HUES6 (cell line): Measurements from ENCODE around the gene FBXL13.
"Not testable (repeated sequence)": the region's sequence is repeated elsewhere in the genome, so short reads cannot be mapped to it uniquely, and the experiment has no call there.

Experiments used
- H3K27ac ChIP-seq: 2 replicates; pipeline ENCODE4 v1.7.0; 2013; ENCODE audit warnings: low read depth, mild to moderate bottlenecking, low read length, inconsistent platforms
- H3K27me3 ChIP-seq: 2 replicates; pipeline ENCODE4 v1.6.1; 2013; ENCODE audit warnings: low read length; ENCODE audit not compliant: control insufficient read depth, insufficient read depth
- H3K36me3 ChIP-seq: 2 replicates; pipeline ENCODE4 v1.6.1; 2013; ENCODE audit warnings: low read length; ENCODE audit not compliant: control insufficient read depth, insufficient read depth
- H3K4me1 ChIP-seq: 2 replicates; pipeline ENCODE4 v1.6.1; 2013; ENCODE audit warnings: low read length; ENCODE audit not compliant: control insufficient read depth, insufficient read depth
- H3K4me3 ChIP-seq: 2 replicates; pipeline ENCODE4 v1.5.1; 2013; ENCODE audit warnings: low read depth, low read length
- H3K9ac ChIP-seq: one replicate; pipeline ENCODE4 v1.6.1; 2013; ENCODE audit warnings: mild to moderate bottlenecking, low read length
- H3K9me3 ChIP-seq: 2 replicates; pipeline ENCODE4 v1.6.1; 2013; ENCODE audit warnings: low read depth, low read length; ENCODE audit not compliant: control insufficient read depth, insufficient read depth

Gene FBXL13

DNA sequence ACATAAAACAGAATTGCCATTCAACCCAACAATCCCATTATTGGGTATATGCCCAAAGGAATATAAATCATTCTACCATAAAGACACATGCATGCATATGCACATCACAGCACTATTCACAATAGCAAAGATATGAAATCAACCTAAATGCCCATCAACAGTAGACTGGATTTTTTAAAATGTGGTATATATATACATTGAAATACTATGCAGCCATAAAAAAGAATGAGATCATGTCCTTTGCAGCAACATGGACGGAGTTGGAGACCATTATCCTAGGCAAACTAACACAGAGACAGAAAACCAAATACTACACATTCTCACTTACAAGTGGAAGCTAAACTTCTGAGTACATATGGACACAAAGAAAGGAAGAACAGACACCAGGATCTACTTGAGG lies 51.0 kb downstream of the FBXL13 start:
- not testable (repeated sequence) for H3K36me3 ChIP-seq, H3K9ac ChIP-seq, H3K27ac ChIP-seq, H3K4me3 ChIP-seq, H3K4me1 ChIP-seq, H3K9me3 ChIP-seq, H3K27me3 ChIP-seq

DNA sequence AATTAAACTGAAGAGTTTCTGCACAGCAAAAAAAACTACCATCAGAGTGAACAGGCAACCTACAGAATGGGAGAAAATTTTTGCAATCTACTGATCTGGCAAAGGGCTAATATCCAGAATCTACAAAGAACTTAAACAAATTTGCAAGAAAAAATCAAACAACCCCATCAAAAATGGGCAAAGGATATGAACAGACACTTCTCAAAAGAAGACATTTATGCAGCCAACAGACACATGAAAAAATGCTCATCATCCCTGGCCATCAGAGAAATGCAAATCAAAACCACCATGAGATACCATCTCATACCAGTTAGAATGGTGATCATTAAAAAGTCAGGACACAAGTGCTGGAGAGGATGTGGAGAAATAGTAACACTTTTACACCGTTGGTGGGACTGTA lies 53.1 kb downstream of the FBXL13 start:
- H3K27me3 ChIP-seq, H3K4me3 ChIP-seq, H3K9ac ChIP-seq, H3K36me3 ChIP-seq, H3K27ac ChIP-seq, H3K4me1 ChIP-seq: not testable (repeated sequence)
- H3K9me3 ChIP-seq, result peaks cover 11% of the 10 kb centered on the region; the same call in 1 of the 2 replicates

DNA sequence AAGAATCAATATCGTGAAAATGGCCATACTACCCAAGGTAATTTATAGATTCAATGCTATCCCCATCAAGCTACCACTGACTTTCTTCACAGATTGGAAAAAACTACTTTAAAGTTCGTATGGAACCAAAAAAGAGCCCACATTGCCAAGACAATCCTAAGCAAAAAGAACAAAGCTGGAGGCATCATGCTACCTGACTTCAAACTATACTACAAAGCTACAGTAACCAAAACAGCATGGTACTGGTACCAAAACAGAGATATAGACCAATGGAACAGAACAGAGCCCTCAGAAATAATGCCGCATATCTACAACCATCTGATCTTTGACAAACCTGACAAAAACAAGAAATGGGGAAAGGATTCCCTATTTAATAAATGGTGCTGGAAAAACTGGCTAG lies 53.7 kb downstream of the FBXL13 start:
- not testable (repeated sequence) for H3K4me1 ChIP-seq, H3K36me3 ChIP-seq, H3K9ac ChIP-seq, H3K4me3 ChIP-seq, H3K27me3 ChIP-seq, H3K27ac ChIP-seq
- peaks cover 16% of the 10 kb centered on the region for H3K9me3 ChIP-seq

DNA sequence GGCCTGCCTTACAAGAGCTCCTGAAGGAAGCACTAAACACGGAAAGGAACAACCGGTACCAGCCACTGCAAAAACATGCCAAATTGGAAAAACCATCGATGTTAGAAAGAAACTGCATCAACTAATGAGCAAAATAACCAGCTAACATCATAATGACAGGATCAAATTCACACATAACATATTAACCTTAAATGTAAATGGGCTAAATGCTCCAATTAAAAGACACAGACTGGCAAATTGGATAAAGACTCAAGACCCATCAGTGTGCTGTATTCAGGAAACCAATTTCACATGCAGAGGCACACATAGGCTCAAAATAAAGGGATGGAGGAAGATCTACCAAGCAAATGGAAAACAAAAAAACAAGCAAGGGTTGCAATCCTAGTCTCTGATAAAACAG lies 56.3 kb downstream of the FBXL13 start:
- H3K36me3 ChIP-seq, H3K27me3 ChIP-seq, H3K4me1 ChIP-seq, H3K27ac ChIP-seq, H3K4me3 ChIP-seq, H3K9ac ChIP-seq: not testable (repeated sequence)
- peaks cover 27% of the 10 kb centered on the region for H3K9me3 ChIP-seq

DNA sequence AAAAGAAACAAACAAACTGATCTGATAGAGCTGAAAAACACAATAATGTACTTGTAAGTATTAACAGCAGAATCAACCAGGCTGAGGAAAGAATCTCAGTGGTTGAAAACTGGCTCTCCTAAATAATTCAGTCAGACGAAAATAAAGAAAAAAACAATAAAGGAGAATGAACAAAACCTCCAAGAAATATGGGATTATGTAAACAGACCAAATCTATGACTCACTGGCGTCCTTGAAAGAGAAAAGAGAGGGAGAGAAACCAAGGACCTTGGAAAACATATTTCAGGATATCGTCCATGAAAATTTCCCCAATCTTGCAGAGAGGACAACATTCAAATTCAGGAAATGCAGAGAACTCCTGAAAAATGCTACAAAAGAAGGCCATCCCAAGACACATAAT lies 62.9 kb downstream of the FBXL13 start:
- no peaks in the 10 kb centered on the region for H3K4me1 ChIP-seq
- H3K9me3 ChIP-seq, result peaks cover 17% of the 10 kb centered on the region
- H3K27me3 ChIP-seq, result no peaks in the 10 kb centered on the region
- no peak overlapping the region for H3K9ac ChIP-seq
- H3K36me3 ChIP-seq, result no peaks in the 10 kb centered on the region
- H3K27ac ChIP-seq, result no peak overlapping the region
- H3K4me3 ChIP-seq, result no peak overlapping the region

DNA sequence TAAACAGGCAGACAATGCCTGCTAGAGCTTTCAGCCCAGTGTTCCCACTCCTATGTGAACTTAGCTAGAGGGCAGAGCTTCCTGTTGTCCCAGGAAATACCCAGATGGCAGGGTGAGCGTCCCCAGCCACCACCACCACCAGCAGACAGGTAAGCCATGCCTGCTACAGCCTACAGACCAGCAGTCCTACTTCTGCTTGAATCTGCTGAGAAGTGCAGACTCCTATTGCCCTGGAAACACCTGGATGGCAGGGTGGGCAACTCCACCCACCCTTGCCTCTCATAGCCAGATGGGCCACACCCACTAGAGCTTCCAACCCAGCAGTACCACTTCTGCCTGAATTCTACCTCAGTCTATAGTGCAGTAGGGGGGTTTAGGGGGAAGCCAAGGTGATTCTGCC lies 64.4 kb downstream of the FBXL13 start:
- no peaks in the 10 kb centered on the region for H3K36me3 ChIP-seq
- H3K27me3 ChIP-seq, result no peaks in the 10 kb centered on the region
- no peaks in the 10 kb centered on the region for H3K4me1 ChIP-seq
- H3K9me3 ChIP-seq, result peaks cover 4% of the 10 kb centered on the region; the same call in 1 of the 2 replicates
- no peak overlapping the region for H3K9ac ChIP-seq
- H3K27ac ChIP-seq, result no peak overlapping the region
- H3K4me3 ChIP-seq, result no peak overlapping the region

DNA sequence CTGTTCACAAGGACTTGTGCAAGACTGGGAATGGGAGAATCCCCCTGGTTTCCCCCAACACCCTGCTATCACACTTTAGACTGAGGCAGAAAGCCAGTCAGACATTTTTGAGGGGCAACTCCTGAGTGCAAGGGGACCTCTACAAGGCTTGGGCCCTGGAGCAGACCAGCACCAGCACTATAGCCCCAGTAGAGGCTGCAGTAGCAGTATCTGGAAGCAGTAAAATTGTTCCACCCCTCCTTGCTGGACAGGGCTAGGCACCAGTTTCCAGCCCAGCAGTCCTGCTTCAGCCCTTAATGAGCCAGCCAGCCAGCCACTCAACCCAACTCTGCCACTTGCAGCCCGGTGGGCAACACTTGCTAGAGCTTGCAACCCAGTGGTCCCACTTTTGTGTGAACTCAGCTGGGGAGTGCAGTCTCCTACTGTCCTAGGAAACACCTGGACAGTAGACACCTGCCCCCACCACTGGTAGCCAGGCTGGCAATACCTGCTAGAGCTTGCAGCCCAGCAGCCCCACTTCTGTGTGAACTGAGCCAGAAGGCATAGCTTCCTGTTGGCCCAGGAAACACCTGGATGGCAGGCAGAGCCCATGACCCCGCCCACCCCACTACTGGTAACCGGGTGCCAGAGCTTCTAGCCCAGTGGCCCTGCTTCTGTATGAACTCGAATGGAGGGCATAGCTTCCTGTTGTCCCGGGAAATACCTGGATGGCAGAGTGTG lies 65.0 kb downstream of the FBXL13 start:
- Histone ChIP-seq H3K9me3 (no peaks in the 10 kb centered on the region), H3K36me3 (no peaks in the 10 kb centered on the region), H3K27ac (no peak overlapping the region), H3K9ac (no peak overlapping the region), H3K27me3 (no peaks in the 10 kb centered on the region), H3K4me3 (no peak overlapping the region), H3K4me1 (no peaks in the 10 kb centered on the region)

DNA sequence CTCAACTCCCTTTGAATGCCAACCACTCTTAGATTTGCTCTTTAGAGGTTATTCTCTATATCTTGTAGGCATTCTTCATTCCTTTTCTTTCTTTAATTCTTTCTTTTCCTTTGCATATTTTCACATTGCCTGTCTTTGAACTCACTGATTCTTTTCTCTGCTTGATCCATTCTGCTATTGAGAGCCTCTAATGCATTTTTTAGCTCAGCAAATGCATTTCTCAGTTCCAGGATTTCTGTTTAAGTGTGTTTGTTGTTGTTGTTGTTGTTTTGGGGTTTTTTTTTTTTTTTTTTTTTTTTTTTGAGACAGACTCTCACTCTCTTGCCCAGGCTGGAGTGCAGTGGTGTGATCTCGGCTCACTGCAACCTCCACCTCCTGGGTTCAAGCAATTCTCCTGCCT lies 71.6 kb downstream of the FBXL13 start:
- Histone ChIP-seq H3K4me3 (no peak overlapping the region), H3K4me1 (no peaks in the 10 kb centered on the region), H3K27me3 (no peaks in the 10 kb centered on the region), H3K36me3 (no peaks in the 10 kb centered on the region), H3K9ac (no peak overlapping the region), H3K27ac (no peak overlapping the region), H3K9me3 (0 out of 2 replicates have a peak, but pooled peaks cover 2% of the 10 kb centered on the region)

DNA sequence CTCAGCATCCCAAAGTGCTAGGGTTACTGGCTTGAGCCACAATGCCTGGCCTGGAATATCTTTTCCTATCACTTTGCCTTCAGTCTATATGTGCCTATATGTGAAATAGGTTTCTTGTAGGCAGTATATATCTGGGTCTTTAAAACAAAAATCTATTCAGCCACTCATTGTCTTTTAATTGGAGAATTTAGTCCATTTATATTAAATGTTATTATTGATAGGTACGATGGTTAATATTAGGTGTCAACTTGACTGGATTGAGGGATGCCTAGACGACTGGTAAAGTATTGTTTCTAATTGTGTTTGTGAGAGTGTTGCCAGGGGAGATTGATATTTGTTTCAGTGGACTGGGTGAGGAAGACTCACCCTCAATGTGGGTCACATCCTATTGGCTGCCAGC lies 73.4 kb downstream of the FBXL13 start:
- Histone ChIP-seq H3K36me3 (no peaks in the 10 kb centered on the region), H3K4me1 (no peaks in the 10 kb centered on the region), H3K9ac (no peak overlapping the region), H3K4me3 (no peak overlapping the region), H3K27ac (no peak overlapping the region), H3K27me3 (no peaks in the 10 kb centered on the region), H3K9me3 (0 out of 2 replicates have a peak, but pooled peaks cover 2% of the 10 kb centered on the region)

DNA sequence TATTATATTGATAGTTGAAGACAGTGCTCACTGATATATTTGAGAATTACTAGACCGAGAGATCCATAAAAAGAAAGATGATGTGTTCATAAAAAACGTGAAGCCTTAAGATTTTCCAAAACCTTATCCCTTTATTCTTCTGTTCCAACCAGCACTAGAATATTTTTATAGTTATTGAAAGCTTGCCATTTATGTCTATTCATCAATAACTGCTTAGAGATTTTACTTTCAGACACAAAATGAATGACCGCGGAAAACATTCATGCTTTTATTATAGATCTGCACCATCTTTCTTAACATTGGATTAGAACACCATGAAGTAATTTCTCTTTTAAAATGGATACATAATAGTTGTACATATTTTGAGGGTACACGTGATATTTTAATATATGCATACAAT lies 77.6 kb downstream of the FBXL13 start:
- no peaks in the 10 kb centered on the region for H3K9me3 ChIP-seq
- no peaks in the 10 kb centered on the region for H3K27me3 ChIP-seq
- no peaks in the 10 kb centered on the region; the same call in 1 of the 2 replicates for H3K4me1 ChIP-seq
- H3K36me3 ChIP-seq, result no peaks in the 10 kb centered on the region
- H3K9ac ChIP-seq, result no peak overlapping the region
- no peak overlapping the region for H3K4me3 ChIP-seq
- H3K27ac ChIP-seq, result no peak overlapping the region

DNA sequence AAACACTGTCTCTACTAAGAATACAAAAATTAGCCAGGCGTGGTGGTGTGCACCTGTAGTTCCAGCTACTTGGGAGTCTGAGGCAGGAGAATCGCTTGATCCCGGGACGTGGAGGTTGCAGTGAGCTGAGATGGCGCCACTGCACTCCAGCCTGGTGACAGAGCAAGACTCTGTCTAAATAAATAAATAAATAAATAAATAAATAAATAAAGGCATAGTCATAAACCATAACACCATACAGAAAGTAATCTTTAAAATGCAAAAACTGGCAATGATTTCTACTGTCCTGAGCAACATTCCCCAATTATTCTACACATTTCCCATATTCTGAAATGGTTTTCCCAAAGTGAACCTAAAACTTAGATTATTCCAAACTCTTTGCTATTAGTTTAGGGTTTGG lies 79.0 kb downstream of the FBXL13 start:
- H3K9me3 ChIP-seq, H3K9ac ChIP-seq, H3K27ac ChIP-seq, H3K36me3 ChIP-seq, H3K4me3 ChIP-seq, H3K27me3 ChIP-seq, H3K4me1 ChIP-seq: not testable (repeated sequence)

DNA sequence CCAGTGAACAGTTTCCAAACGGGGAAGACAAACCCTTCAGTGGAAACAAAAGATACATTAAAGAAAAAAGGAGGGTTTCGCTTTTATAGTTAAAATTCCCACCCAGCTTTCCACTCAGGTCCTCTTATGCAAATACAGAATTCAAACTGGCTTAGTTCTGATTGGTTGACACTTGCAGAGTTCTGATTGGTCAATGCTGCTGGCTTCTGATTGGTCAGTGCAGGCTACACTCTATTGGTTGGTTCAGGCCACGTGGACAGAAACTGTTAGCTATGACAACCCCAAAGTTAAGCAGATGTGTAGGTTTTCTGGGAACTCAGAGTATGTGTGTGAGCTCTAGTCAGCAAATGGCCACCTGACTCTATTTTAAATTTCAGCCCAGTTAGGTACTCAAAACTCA lies 80.0 kb downstream of the FBXL13 start:
- no peak overlapping the region for H3K4me3 ChIP-seq
- no peaks in the 10 kb centered on the region for H3K27me3 ChIP-seq
- H3K9ac ChIP-seq, result no peak overlapping the region
- H3K9me3 ChIP-seq, result no peaks in the 10 kb centered on the region
- no peak overlapping the region for H3K27ac ChIP-seq
- no peaks in the 10 kb centered on the region for H3K36me3 ChIP-seq
- no peaks in the 10 kb centered on the region; the same call in 1 of the 2 replicates for H3K4me1 ChIP-seq
